Activated CD4-positive, alpha-beta T cell treated with anti-CD3 and anti-CD28 coated beads, Interleukin-2, amount 50 U/mL, for 16 hours (primary cell): ENCODE results near the gene ACVR1.

ENCODE experiments used
- DNase-seq: peaks from one replicate; pipeline ENCODE4 v3.0.0-alpha.2; 2020

The ACVR1 gene

GRCh38 chr2:157691695-157692094, 184.4 kb downstream of the ACVR1 start:
- DNase-seq = no peak

- no peak for DNase-seq
These were observed 185.0 kb downstream of the ACVR1 start for GRCh38 chr2:157691131-157691530.
